ENCODE data around the gene C6orf132.

Gene C6orf132

DNA sequence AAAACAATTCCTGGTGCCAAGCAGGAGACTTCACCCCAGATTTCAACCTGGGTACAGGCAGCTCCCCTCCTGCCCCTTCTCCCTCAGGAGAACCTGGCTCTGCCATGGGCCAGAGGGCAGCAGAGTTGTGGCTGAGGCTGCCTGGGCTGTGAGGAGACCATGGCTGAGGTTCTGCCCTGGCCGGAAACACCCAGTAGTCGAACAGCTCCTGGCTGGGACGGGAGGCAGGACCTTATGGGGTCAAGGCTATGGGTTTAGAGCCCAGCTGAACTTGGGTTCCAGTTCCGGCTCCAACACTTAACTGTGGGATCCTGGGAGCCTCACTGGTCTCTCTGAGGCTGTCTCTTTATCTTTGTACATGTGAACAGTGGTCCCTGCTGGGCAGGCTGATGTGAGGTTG, 8.5 kb downstream of the C6orf132 start:
- no peak for TF ChIP-seq EZH2phosphoT487 (IDR thresholded peaks at IDR 0.05; ENCODE audit: borderline replicate concordance, low read length)
- TF ChIP-seq, protein P1, sequence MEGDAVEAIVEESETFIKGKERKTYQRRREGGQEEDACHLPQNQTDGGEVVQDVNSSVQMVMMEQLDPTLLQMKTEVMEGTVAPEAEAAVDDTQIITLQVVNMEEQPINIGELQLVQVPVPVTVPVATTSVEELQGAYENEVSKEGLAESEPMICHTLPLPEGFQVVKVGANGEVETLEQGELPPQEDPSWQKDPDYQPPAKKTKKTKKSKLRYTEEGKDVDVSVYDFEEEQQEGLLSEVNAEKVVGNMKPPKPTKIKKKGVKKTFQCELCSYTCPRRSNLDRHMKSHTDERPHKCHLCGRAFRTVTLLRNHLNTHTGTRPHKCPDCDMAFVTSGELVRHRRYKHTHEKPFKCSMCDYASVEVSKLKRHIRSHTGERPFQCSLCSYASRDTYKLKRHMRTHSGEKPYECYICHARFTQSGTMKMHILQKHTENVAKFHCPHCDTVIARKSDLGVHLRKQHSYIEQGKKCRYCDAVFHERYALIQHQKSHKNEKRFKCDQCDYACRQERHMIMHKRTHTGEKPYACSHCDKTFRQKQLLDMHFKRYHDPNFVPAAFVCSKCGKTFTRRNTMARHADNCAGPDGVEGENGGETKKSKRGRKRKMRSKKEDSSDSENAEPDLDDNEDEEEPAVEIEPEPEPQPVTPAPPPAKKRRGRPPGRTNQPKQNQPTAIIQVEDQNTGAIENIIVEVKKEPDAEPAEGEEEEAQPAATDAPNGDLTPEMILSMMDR (IDR thresholded peaks at IDR 0.05; ENCODE audit: low read depth, low read length, poor library complexity, severe bottlenecking) = no peak
- no peaks in the 10 kb centered on the region for H4K20me1 ChIP-seq (ENCODE audit: control insufficient read depth, insufficient read depth, low read depth, low read length)
- no peaks in the 10 kb centered on the region for H3F3A ChIP-seq (ENCODE audit: control insufficient read depth, insufficient read depth)
- H3K4me2 ChIP-seq (ENCODE audit: low read length) = no peak overlapping the region
- H3K79me2 ChIP-seq (ENCODE audit: control insufficient read depth, low read length) = no peaks in the 10 kb centered on the region
- no peak overlapping the region for H3K4me3 ChIP-seq (ENCODE audit: low read length)
- H3K27me3 ChIP-seq (ENCODE audit: control insufficient read depth, low read length) = no peaks in the 10 kb centered on the region
- no peaks in the 10 kb centered on the region for H3K9me3 ChIP-seq (ENCODE audit: control insufficient read depth, insufficient read depth, low read length)
- H3K4me1 ChIP-seq (ENCODE audit: control insufficient read depth, low read length) = peaks cover 13% of the 10 kb centered on the region
- no peaks in the 10 kb centered on the region for H3K9me2 ChIP-seq (replicated peaks; ENCODE audit: control insufficient read depth, low read length)
- no peak overlapping the region for H3K27ac ChIP-seq (ENCODE audit: low read depth, low read length)
- H3K36me3 ChIP-seq (ENCODE audit: control insufficient read depth, low read length) = no peaks in the 10 kb centered on the region

- Histone ChIP-seq H4K20me1 (ENCODE audit: control insufficient read depth, insufficient read depth, low read depth, low read length) (no peaks in the 10 kb centered on the region), H3K4me1 (ENCODE audit: control insufficient read depth, low read length) (peaks cover 4% of the 10 kb centered on the region), H3K27me3 (ENCODE audit: control insufficient read depth, low read length) (no peaks in the 10 kb centered on the region), H3F3A (ENCODE audit: control insufficient read depth, insufficient read depth) (no peaks in the 10 kb centered on the region), H3K4me2 (ENCODE audit: low read length) (no peak overlapping the region), H3K27ac (ENCODE audit: low read depth, low read length) (no peak overlapping the region), H3K36me3 (ENCODE audit: control insufficient read depth, low read length) (no peaks in the 10 kb centered on the region), H3K9me2 (replicated peaks; ENCODE audit: control insufficient read depth, low read length) (no peaks in the 10 kb centered on the region), H3K4me3 (ENCODE audit: low read length) (no peak overlapping the region), H3K9me3 (ENCODE audit: control insufficient read depth, insufficient read depth, low read length) (no peaks in the 10 kb centered on the region), H3K79me2 (ENCODE audit: control insufficient read depth, low read length) (no peaks in the 10 kb centered on the region)
- TF ChIP-seq, protein P1 (IDR thresholded peaks at IDR 0.05; ENCODE audit: low read depth, low read length, poor library complexity, severe bottlenecking) = no peak
- no peak for TF ChIP-seq EZH2phosphoT487 (IDR thresholded peaks at IDR 0.05; ENCODE audit: borderline replicate concordance, low read length)
Observed at GRCh38 chr6:42131531-42131930, 10.9 kb downstream of the C6orf132 start.

DNA sequence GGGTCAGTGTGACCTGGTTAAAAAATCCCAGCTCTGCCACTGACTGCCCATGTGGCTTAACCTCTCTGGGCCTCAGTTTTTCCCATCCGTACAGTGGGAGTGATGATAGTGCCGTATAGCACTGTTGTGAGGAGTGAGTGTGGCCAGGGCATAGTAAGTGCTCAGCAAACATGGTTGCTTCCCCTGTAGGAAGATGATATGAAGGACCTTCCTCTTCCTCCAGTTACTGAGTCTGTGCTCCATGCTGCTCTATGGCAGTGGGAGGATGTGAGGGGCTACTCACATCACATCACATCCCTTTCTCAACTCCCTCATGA, 13.1 kb downstream of the C6orf132 start:
- TF ChIP-seq, protein P1 (IDR thresholded peaks at IDR 0.05; ENCODE audit: low read depth, low read length, poor library complexity, severe bottlenecking) = no peak
- Histone ChIP-seq H3K27ac (ENCODE audit: low read depth, low read length) (no peak overlapping the region), H3K36me3 (ENCODE audit: control insufficient read depth, low read length) (no peaks in the 10 kb centered on the region), H3K79me2 (ENCODE audit: control insufficient read depth, low read length) (no peaks in the 10 kb centered on the region), H3K9me3 (ENCODE audit: control insufficient read depth, insufficient read depth, low read length) (no peaks in the 10 kb centered on the region), H3K4me1 (ENCODE audit: control insufficient read depth, low read length) (no peaks in the 10 kb centered on the region), H3K4me2 (ENCODE audit: low read length) (no peak overlapping the region), H3K9me2 (replicated peaks; ENCODE audit: control insufficient read depth, low read length) (no peaks in the 10 kb centered on the region), H3K27me3 (ENCODE audit: control insufficient read depth, low read length) (no peaks in the 10 kb centered on the region), H3K4me3 (ENCODE audit: low read length) (no peak overlapping the region), H4K20me1 (ENCODE audit: control insufficient read depth, insufficient read depth, low read depth, low read length) (no peaks in the 10 kb centered on the region), H3F3A (ENCODE audit: control insufficient read depth, insufficient read depth) (no peaks in the 10 kb centered on the region)

Measured in DOHH2 (cell line).